H1 (cell line): ENCODE results near the gene GNB5. TPM values are rescaled to one million over a fixed set of nuclear protein-coding genes. Genes with fewer than 3 reads are reported as not detected.

Source experiments
- CTCF ChIA-PET: fragments of 300-600 bp; sonication (Branson Sonifier 250); formaldehyde crosslinking; loops from one replicate; lab custom pipeline; 2021; ENCODE audit not compliant: partially characterized antibody; lab: Charles Lee
- POLR2A ChIA-PET: fragments of 300-600 bp; sonication (Branson Sonifier 250); formaldehyde crosslinking; loops from one replicate; lab custom pipeline; 2021; ENCODE audit warnings: inconsistent platforms; ENCODE audit not compliant: partially characterized antibody; lab: Charles Lee
- DNase-seq, 2 experiments: peaks; one replicate each; pipeline versions ENCODE4 v3.0.0 to v3.0.0-alpha.2; 2010 to 2022; ENCODE audit warnings: low spot score in 2 of 2, low read depth in 1 of 2, mixed read lengths in 1 of 2
- FAIRE-seq: peaks from 2 replicates; lab custom pipeline; 2011; peaks lifted over from hg19 to GRCh38; lab: Jason Lieb, UNC
- H2AFZ ChIP-seq: 2 replicates; pipeline ENCODE4 v1.8.1; 2012; ENCODE audit warnings: low read length, inconsistent platforms
- H2AK5ac ChIP-seq: 2 replicates; pipeline ENCODE4 v1.6.1; 2013; ENCODE audit warnings: low read depth, low read length
- H2BK120ac ChIP-seq: replicated peaks from 2 replicates; pipeline ENCODE3; 2013; ENCODE audit warnings: low read depth, low read length, inconsistent platforms
- H2BK12ac ChIP-seq: 2 replicates; pipeline ENCODE4 v1.6.1; 2013; ENCODE audit warnings: low read depth, low read length
- H2BK15ac ChIP-seq: 2 replicates; pipeline ENCODE4 v1.6.1; 2013; ENCODE audit warnings: low read length
- H2BK20ac ChIP-seq: 2 replicates; pipeline ENCODE4 v1.6.1; 2013; ENCODE audit warnings: low read length
- H2BK5ac ChIP-seq: 2 replicates; pipeline ENCODE4 v1.6.1; 2013; ENCODE audit warnings: low read depth, low read length
- H3K14ac ChIP-seq: 2 replicates; pipeline ENCODE4 v1.6.1; 2013; ENCODE audit warnings: inconsistent platforms; ENCODE audit not compliant: insufficient read length
- H3K18ac ChIP-seq: 2 replicates; pipeline ENCODE4 v1.6.1; 2013; ENCODE audit warnings: low read length; ENCODE audit errors: extremely low read depth
- H3K23ac ChIP-seq: 2 replicates; pipeline ENCODE4 v1.6.1; 2013; ENCODE audit warnings: inconsistent platforms; ENCODE audit not compliant: insufficient read length
- H3K23me2 ChIP-seq: 2 replicates; pipeline ENCODE4 v1.6.1; 2013; ENCODE audit warnings: low read depth, low read length
- H3K27ac ChIP-seq: 2 replicates; pipeline ENCODE4 v1.6.1; 2011; ENCODE audit warnings: low read depth, low read length, inconsistent platforms
- H3K27me3 ChIP-seq, 4 experiments: replicated peaks in 1 of 4; 1 replicate in 1 of 4; 2 replicates in 3 of 4; pipeline versions ENCODE4 v1.6.1 to v1.8.1; 2011 to 2013; ENCODE audit warnings: low read length in 3 of 4, mild to moderate bottlenecking in 3 of 4, inconsistent platforms in 2 of 4, mixed read lengths in 2 of 4, moderate library complexity in 1 of 4; ENCODE audit not compliant: control insufficient read depth in 3 of 4, insufficient read depth in 3 of 4; ENCODE audit errors: extremely low read depth in 1 of 4
- H3K36me3 ChIP-seq, 4 experiments: 2 replicates each; pipeline versions ENCODE4 v1.6.1 to v1.8.1; 2011 to 2013; ENCODE audit warnings: mild to moderate bottlenecking in 4 of 4, low read length in 3 of 4, moderate library complexity in 2 of 4, control low read depth in 1 of 4, inconsistent platforms in 1 of 4; ENCODE audit not compliant: insufficient read depth in 4 of 4, control insufficient read depth in 2 of 4
- H3K4ac ChIP-seq: replicated peaks from 2 replicates; pipeline ENCODE3; 2013; ENCODE audit warnings: low read length, low read depth, mixed read lengths, inconsistent platforms; ENCODE audit not compliant: insufficient read length
- H3K4me1 ChIP-seq, 4 experiments: replicated peaks in 1 of 4; 1 replicate in 1 of 4; 2 replicates in 3 of 4; pipeline versions ENCODE4 v1.6.1 to v1.8.1; 2011 to 2013; ENCODE audit warnings: low read length in 3 of 4, inconsistent platforms in 2 of 4, mixed read lengths in 1 of 4; ENCODE audit not compliant: insufficient read depth in 4 of 4, control insufficient read depth in 3 of 4
- H3K4me2 ChIP-seq, 2 experiments: 2 replicates each; pipeline versions ENCODE4 v1.6.1 to v1.8.1; 2011 to 2013; ENCODE audit warnings: low read depth in 2 of 2, low read length in 2 of 2, control low read depth in 1 of 2, inconsistent platforms in 1 of 2, mild to moderate bottlenecking in 1 of 2; ENCODE audit not compliant: insufficient read depth in 1 of 2
- H3K4me3 ChIP-seq, 4 experiments: fragments of 200-600, 300-600 bp in 1 of 4; sonication (generic), shearing (Covaris generic), sonication (Bioruptor Twin) in 1 of 4; 2 replicates each; pipeline versions ENCODE4 v1.5.1 to v1.8.1; 2011 to 2016; ENCODE audit warnings: low read length in 4 of 4, low read depth in 3 of 4, control low read depth in 2 of 4, inconsistent platforms in 2 of 4, mild to moderate bottlenecking in 2 of 4, mixed read lengths in 1 of 4, moderate library complexity in 1 of 4; ENCODE audit not compliant: insufficient read depth in 2 of 4; ENCODE audit errors: extremely low read depth in 1 of 4
- H3K56ac ChIP-seq: replicated peaks from 2 replicates; pipeline ENCODE3; 2013; ENCODE audit warnings: low read depth, mild to moderate bottlenecking, mixed read lengths, low read length, inconsistent platforms; ENCODE audit not compliant: insufficient read length
- H3K79me1 ChIP-seq: 2 replicates; pipeline ENCODE4 v1.6.1; 2013; ENCODE audit warnings: low read depth, low read length, control low read depth
- H3K79me2 ChIP-seq, 2 experiments: 2 replicates each; pipeline versions ENCODE4 v1.6.1 to v1.8.1; 2012 to 2013; ENCODE audit warnings: low read length in 2 of 2, mild to moderate bottlenecking in 2 of 2, inconsistent platforms in 1 of 2; ENCODE audit not compliant: insufficient read depth in 2 of 2, control insufficient read depth in 1 of 2
- H3K9ac ChIP-seq, 4 experiments: replicated peaks in 1 of 4; 1 replicate in 1 of 4; 2 replicates in 3 of 4; pipeline versions ENCODE4 v1.6.1 to v1.8.1; 2011 to 2013; ENCODE audit warnings: low read depth in 3 of 4, low read length in 3 of 4, control low read depth in 2 of 4, mild to moderate bottlenecking in 2 of 4, moderate library complexity in 2 of 4, inconsistent platforms in 1 of 4; ENCODE audit errors: extremely low read depth in 1 of 4
- H3K9me3 ChIP-seq, 2 experiments: 2 replicates each; pipeline versions ENCODE4 v1.6.1 to v1.8.1; 2012 to 2013; ENCODE audit warnings: mild to moderate bottlenecking in 2 of 2, moderate library complexity in 2 of 2, control low read depth in 1 of 2, inconsistent platforms in 1 of 2, low read depth in 1 of 2, low read length in 1 of 2, mixed read lengths in 1 of 2; ENCODE audit not compliant: insufficient read depth in 2 of 2
- H4K20me1 ChIP-seq, 2 experiments: replicated peaks in 1 of 2; 2 replicates each; pipeline versions ENCODE3 to v1.8.1; 2011 to 2013; ENCODE audit warnings: inconsistent platforms in 2 of 2, low read length in 2 of 2, mild to moderate bottlenecking in 1 of 2; ENCODE audit not compliant: insufficient read depth in 2 of 2, control insufficient read depth in 1 of 2
- H4K5ac ChIP-seq: 2 replicates; pipeline ENCODE4 v1.6.1; 2013; ENCODE audit warnings: low read length, low read depth, mixed read lengths, inconsistent platforms; ENCODE audit not compliant: insufficient read length
- H4K8ac ChIP-seq: 2 replicates; pipeline ENCODE4 v1.8.0; 2013; ENCODE audit warnings: mild to moderate bottlenecking, moderate library complexity, low read length, inconsistent platforms; ENCODE audit not compliant: insufficient read depth; ENCODE audit errors: extremely low read depth
- H4K91ac ChIP-seq: replicated peaks from 2 replicates; pipeline ENCODE3; 2013; ENCODE audit warnings: low read length, mixed read lengths, inconsistent platforms; ENCODE audit not compliant: insufficient read length
- ASH2L ChIP-seq: fragments of 200-600, 300-600 bp; sonication (generic); IDR thresholded peaks from one replicate; pipeline ENCODE4 v1.7.1; 2017; ENCODE audit warnings: low read length
- CTBP2 ChIP-seq: IDR thresholded peaks from 2 replicates; pipeline ENCODE4 v1.7.0; 2011; ENCODE audit warnings: borderline replicate concordance, mild to moderate bottlenecking, moderate library complexity, mixed read lengths, low read length; ENCODE audit not compliant: insufficient read depth, insufficient read length
- GTF2F1 ChIP-seq: IDR thresholded peaks from 2 replicates; pipeline ENCODE4 v1.6.1; 2012; ENCODE audit warnings: low read depth, low read length, improper control_type of control experiment, borderline replicate concordance
- HDAC6 ChIP-seq: IDR thresholded peaks from one replicate; pipeline ENCODE4 v1.7.1; 2012; ENCODE audit warnings: low read depth, mild to moderate bottlenecking, inconsistent platforms, low read length, moderate library complexity
- KDM5A ChIP-seq: fragments of 200-600 bp; IDR thresholded peaks from 2 replicates; pipeline ENCODE4 v1.7.1; 2012; ENCODE audit warnings: mild to moderate bottlenecking, low read length, inconsistent platforms, mixed read lengths
- PHF8 ChIP-seq: fragments of 200-600 bp; sonication (generic); conservative IDR thresholded peaks from 2 replicates; pipeline ENCODE4 v1.7.1; 2012; ENCODE audit warnings: low read depth, mild to moderate bottlenecking, inconsistent platforms, low read length, moderate library complexity
- RFX5 ChIP-seq: IDR thresholded peaks from 2 replicates; pipeline ENCODE4 v1.6.1; 2011; ENCODE audit warnings: low read depth, low read length, improper control_type of control experiment, borderline replicate concordance
- RNF2 ChIP-seq: fragments of 200-900, 300-1000 bp; sonication (generic); IDR thresholded peaks from 2 replicates; pipeline ENCODE4 v1.7.1; 2016; ENCODE audit warnings: borderline replicate concordance, low read depth, mild to moderate bottlenecking, antibody characterized with exemption, low read length; ENCODE audit not compliant: poor library complexity, severe bottlenecking; ENCODE audit errors: missing control alignments
- RXRA ChIP-seq: IDR thresholded peaks from 2 replicates; pipeline ENCODE4 v1.6.1; 2011; ENCODE audit warnings: low read depth, mild to moderate bottlenecking, low read length, moderate library complexity; ENCODE audit not compliant: insufficient read depth
- SP2 ChIP-seq: IDR thresholded peaks from 2 replicates; pipeline ENCODE4 v1.6.1; 2012; ENCODE audit warnings: mild to moderate bottlenecking, low read length, inconsistent platforms
- WGBS, 2 experiments: shearing (Covaris generic) in 1 of 2; methylation state at CpG; one replicate each; pipeline versions ENCODE4 v1.1.6 to v1.1.7; 2013 to 2015; ENCODE audit warnings: low lambda C conversion rate in 2 of 2, mixed read lengths in 2 of 2, inconsistent platforms in 1 of 2, low coverage in 1 of 2, missing lambda C conversion rate in 1 of 2; ENCODE audit not compliant: insufficient replicate concordance in 2 of 2, insufficient coverage in 1 of 2, insufficient read length in 1 of 2; ENCODE audit errors: extremely low coverage in 1 of 2, missing lambda C conversion rate in 1 of 2; 5-methylcytosine and 5-hydroxymethylcytosine counted together
- polyA plus RNA-seq, 7 experiments: library from polyadenylated mRNA; depleted of rRNA in 3 of 7; stranded (reverse) in 5 of 7; unstranded in 2 of 7; fragments of >200 nt in 5 of 7; fragments of 200-250 nt in 2 of 7; gene quantifications; 1 replicate in 5 of 7; 2 replicates in 1 of 7; 4 replicates in 1 of 7; pipeline versions ENCODE4 v1.2.1 to v1.2.3, GENCODE V29; 2011 to 2013; ENCODE audit warnings: missing spikeins in 2 of 7, mixed read lengths in 2 of 7
- total RNA-seq: library from RNA; stranded (reverse); fragmentation: NEBNext Ultra II Directional; extraction: Animal tissue kit (Norgen Biotek cat#: 25700); gene quantifications from 2 replicates; pipeline ENCODE4 v1.2.1, GENCODE V29; 2021

GNB5 gene
- total and polyA plus RNA-seq, 2 of the 8 experiments (the other 6 are each of a cell fraction or from before 2014, with no cell fraction given): 21.7 to 42.5 TPM

GRCh38 chr15:52232327-52232726 is 41.1 kb upstream of the GNB5 start:
- H3K79me1 ChIP-seq: no peaks in the 10 kb centered on the region
- no peak overlapping the region for H2BK20ac ChIP-seq
- no peak overlapping the region for H3K9ac ChIP-seq
- no peak overlapping the region for H4K91ac ChIP-seq
- no peak overlapping the region for H2BK120ac ChIP-seq
- no peaks in the 10 kb centered on the region for H4K20me1 ChIP-seq
- H3K23me2 ChIP-seq: no peaks in the 10 kb centered on the region
- H3K79me2 ChIP-seq: no peaks in the 10 kb centered on the region
- H3K4me2 ChIP-seq: no peak overlapping the region
- no peak overlapping the region for H2BK15ac ChIP-seq
- 100% methylated on average over 1 of the region's 1 CpG; no CpG with 5 or more reads in 1 of the 2 experiments for WGBS, 2 experiments
- no peaks in the 10 kb centered on the region for H3K4me1 ChIP-seq
- H3K23ac ChIP-seq: no peak overlapping the region
- no peak overlapping the region for H2BK5ac ChIP-seq
- H4K8ac ChIP-seq: no peak overlapping the region
- no peak overlapping the region for H2BK12ac ChIP-seq
- H3K18ac ChIP-seq: no peak overlapping the region
- no peak overlapping the region for H3K4ac ChIP-seq
- H2AK5ac ChIP-seq: no peak overlapping the region
- TF ChIP-seq CTBP2: no peak
- TF ChIP-seq SP2: no peak
- no peak for TF ChIP-seq PHF8
- TF ChIP-seq ASH2L: no peak
- TF ChIP-seq KDM5A: no peak
- no peak for TF ChIP-seq RXRA
- no peak for TF ChIP-seq RFX5
- TF ChIP-seq GTF2F1: no peak
- TF ChIP-seq HDAC6: no peak
- TF ChIP-seq RNF2: no peak
- ChIA-PET CTCF (interaction anchor here (1.0 to 1.2 kb wide), 3 partner anchors 12 to 26 kb away, joined by 3 to 4 read pairs (median 4); no protein-coding TSS in a partner anchor), POLR2A (no interaction called here)
- no peak overlapping the region for H2AFZ ChIP-seq
- peaks cover 9 to 33% (median 26%) of the 10 kb centered on the region in 4 experiments; a peak in 7 of 8 replicates for H3K36me3 ChIP-seq
- H3K9me3 ChIP-seq: no peaks in the 10 kb centered on the region
- no peak overlapping the region for H3K27ac ChIP-seq
- no peak overlapping the region for H4K5ac ChIP-seq
- H3K27me3 ChIP-seq: no peaks in the 10 kb centered on the region
- H3K14ac ChIP-seq: no peak overlapping the region
- FAIRE-seq (no peak), DNase-seq (no peak)
- no peak overlapping the region for H3K4me3 ChIP-seq
- no peak overlapping the region for H3K56ac ChIP-seq
